T follicular helper cell (primary cell): ENCODE measurements around the gene KEAP1.
A peak's percentile ranks its signal among the peaks of the same experiment; 100 is the strongest.

ENCODE experiments used
- DNase-seq: peaks from one replicate; pipeline ENCODE4 v3.0.0-alpha.2; 2020; ENCODE audit warnings: low read depth

KEAP1 gene

DNA sequence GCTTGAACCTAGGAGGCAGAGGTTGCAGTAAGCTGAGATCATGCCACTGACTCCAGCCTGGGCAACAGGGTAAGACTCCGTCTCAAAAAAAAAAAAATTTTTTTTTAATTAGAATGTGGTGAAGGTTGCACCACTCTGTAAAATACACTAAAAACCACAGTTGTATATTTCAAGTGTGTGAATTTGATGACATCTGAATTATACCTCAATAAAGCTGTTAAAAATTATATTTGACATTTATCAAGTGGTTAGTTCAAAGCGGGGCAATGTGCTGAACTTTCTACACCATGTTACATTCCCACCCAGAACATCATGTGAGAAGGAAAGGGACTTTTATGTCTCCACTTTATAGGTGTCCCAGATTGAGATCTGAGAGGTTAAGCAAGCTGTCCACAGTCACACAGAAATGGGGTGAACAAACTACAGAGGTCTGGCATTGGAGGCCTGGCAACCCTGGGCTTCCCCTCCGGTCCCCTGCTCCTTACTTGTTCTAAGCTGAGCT is 20.0 kb upstream of the KEAP1 start:
- DNase-seq = no peak

DNA sequence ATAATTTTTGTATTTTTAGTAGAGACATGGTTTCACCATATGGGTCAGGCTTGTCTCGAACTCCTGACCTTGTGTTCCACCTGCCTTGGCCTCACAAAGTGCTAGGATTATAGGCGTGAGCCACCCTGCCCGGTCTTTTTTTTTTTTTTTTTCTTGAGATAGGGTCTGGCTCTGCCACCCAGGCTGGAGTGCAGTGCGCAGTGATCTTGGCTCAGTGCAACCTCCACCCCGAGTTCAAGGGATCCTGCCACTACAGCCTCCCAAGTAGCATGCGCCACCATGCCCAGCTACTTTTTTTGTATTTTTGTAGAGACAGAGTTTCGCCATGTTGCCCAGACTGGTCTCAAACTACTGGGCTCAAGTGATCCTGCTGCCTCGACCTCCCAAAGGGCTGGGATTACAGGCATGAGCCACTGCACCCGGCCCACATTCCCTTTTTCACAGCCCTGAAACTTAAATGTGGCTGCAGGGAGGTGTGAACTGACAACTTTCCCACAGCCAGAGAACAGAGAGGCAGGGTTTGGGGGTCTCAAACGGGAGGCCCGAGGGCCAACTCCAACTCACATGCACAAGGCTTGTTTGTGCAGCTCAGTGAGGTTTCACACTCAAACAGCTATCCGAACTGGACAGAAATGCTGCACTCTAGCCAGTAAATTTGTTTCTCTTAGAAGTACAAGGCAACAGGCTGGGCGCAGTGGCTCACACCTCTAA is 18.5 kb upstream of the KEAP1 start:
- DNase-seq = no peak

DNA sequence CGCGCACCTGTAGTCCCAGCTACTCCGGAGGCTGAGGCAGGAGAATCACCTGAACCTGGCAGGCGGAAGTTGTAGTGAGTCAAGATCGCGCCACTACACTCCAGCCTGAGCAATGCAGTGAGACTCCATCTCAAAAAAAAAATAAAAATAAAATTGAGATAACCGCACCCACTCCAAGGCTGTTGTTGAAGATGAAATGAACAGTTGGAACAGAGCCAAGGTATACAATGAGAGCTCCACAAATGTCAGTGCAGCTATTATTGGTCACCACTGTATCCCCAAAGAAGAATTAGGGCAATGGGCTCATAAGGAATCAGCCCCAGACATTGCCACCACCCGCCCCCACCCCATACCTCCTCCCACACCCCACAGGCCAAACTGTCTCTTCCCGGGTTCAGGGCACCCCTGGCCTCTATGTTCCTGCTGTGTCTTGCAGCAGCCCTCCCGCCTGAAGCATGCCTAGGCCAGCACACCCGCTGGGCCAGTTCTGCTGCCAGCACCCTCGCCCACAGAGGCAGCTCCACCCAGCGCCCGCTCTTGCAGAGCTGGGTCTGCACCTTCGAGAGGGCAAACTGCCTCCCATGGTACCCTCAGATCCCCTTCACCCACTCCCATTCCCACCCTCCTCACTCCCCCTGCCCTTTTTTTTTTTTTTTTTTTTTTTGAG is 17.6 kb upstream of the KEAP1 start:
- DNase-seq = no peak

DNA sequence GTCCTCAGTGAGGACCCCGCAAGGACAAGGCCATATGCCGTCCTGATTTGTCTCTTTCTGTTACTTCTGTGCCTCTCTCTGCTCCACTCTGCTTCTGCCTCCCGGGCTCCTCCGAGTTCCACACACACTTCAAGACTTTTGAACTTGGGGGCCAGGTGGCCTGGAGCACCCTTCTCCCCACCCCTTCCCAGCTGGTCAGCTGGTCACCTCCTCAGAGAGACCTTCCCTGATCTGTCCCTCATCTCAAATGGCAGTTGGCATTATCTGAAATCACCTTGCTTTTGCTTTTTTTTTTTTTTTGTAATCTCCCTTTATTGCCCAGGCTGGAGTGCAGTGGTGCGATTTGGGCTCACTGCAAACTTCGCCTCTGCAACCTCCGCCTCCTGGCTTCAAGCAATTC is 16.3 kb upstream of the KEAP1 start:
- no peak for DNase-seq

DNA sequence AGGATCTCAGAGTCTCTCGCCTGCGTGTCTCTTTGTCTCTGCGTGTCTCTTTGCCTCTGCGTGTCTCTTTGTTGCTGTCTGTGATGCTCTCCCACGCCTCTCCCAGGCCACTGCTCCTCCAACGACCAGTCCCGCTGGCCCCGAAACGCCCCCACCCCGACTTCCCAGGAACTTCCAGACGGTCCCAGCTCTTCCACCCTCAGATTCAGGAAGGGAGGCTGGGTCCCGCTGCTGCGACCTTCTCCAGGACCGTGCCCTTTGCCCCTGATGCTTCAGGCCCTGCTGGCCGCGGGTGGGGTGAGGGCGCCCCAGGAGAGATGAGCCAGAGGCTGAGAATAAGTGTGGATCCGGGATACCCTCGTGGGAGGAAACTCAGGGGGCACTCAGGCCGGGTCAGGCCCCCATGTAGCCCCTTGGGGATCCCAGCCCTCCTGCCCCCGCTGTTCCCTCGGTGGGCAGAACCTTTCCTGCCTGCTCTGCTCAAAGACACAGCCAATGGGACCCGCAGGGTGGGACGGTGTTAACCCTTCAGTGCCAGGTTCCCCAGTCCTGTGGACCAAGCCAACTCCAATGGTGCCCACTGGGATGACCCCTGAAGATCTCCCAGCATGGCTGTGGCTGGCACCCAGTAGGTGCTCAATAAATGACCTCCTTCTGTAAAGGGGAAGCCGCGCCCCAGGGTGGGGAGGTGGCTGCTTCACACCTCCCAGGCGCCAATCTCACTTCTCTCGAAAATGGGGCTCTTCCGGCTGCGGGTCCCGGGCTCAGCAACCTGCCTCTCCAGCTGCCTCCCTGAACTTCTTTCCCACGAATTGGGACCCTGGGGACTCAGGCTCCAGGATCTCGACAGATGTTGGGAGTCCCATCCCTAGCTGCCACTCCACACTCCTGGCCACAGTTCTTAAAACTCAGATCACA is 15.5 kb upstream of the KEAP1 start:
- no peak for DNase-seq

DNA sequence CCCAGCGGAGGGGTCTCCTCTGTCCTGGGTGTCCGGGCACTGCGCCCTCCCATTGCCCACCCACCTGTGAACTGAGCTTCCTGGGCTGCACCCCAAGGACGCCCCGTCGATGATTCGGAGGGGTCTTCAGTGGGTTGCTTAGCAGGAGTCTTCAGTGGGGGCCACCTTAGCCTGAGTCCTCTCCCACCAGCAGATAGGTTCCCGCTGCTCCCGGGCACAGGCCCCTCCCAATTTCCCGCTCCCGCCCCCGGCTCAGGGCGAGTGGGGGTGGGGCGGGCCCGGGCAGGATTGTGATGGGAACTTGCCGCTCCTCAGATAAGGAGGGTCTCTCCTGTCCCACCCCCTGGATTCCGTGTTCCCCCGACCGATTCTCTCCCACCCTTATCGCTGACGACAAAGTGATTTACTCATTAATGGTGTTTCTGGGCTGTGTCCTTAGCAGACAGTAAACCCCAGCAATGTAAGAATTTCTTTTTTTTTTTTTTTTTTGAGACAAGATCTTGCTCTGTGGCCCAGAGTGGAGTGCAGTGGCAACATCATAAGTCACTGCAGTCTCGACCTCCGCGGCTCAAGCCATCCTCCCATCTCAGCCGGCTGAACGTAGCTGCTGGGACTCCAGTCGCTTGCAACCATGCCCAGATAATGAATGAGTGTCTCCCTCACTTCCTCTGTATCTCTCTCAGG is 14.7 kb upstream of the KEAP1 start:
- DNase-seq = no peak

DNA sequence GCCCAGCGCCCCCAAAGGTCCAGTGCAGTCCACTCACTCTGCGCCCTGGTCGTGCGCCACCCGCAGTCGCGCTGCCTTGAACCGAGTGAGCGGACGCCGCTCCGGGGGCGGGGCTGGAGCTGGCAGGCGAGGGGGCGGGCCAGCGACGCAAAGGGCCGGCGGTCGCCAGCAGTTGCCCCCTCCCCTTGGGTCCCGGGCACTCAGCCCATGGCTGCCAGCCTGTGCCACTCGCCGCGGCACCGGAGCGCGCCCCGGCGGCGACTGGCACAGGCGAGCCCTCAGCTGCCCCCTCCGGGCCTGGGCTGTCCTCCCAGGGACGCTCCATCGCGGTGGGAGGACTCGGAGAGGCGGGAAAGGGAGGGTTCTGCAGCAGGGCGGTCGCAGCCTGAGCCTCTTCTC is 14.2 kb upstream of the KEAP1 start, which contains the start of gene S1PR5:
TSS of gene S1PR5 (minus strand) at position 87 of the 399 bp plus-strand sequence. CDS start 2,436 bp downstream, outside the sequence.
- no peak for DNase-seq

DNA sequence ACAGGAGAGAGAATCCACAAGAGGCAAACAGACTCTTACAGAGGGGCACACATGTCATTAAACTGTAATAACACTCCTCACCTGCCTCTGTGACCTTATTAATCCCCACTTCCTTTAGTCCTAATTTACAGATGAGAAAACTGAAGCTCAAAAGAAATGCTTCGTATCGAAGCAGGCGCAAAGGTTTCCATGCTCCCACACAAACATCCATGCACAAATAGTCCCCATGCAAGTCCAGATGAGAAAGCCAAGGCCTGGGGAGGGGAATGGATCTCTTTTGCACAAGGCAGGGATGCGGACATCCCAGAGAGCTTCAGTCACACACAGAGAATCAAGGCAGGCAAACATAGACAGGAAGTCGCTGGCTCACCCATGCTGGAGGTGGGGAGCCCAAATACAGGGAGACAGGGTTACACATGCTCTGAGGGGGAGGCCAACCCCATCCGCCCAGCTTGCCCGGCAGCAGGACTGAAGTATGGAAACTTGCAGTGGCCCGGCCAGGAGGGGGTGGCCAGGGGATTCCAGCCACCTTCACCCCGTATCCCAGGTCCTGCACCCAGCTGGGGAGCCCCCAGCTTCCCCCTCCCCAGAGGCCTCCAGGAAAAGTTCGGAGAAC is 13.6 kb upstream of the KEAP1 start:
- no peak for DNase-seq

DNA sequence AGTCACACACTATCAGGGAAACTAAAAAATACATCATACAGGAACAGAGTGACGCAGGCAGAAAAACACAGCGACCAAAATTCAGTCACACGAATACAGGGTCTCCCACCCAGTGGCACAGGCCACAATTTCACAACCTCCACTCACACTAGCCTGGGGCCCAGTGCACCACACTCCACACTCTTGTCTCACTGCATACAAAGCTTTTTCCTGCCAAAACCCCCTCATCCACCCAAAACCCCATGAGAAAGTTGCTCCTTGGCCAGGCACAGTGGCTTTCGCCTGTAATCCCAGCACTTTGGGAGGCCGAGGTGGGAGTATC is 12.9 kb upstream of the KEAP1 start:
- no peak for DNase-seq

DNA sequence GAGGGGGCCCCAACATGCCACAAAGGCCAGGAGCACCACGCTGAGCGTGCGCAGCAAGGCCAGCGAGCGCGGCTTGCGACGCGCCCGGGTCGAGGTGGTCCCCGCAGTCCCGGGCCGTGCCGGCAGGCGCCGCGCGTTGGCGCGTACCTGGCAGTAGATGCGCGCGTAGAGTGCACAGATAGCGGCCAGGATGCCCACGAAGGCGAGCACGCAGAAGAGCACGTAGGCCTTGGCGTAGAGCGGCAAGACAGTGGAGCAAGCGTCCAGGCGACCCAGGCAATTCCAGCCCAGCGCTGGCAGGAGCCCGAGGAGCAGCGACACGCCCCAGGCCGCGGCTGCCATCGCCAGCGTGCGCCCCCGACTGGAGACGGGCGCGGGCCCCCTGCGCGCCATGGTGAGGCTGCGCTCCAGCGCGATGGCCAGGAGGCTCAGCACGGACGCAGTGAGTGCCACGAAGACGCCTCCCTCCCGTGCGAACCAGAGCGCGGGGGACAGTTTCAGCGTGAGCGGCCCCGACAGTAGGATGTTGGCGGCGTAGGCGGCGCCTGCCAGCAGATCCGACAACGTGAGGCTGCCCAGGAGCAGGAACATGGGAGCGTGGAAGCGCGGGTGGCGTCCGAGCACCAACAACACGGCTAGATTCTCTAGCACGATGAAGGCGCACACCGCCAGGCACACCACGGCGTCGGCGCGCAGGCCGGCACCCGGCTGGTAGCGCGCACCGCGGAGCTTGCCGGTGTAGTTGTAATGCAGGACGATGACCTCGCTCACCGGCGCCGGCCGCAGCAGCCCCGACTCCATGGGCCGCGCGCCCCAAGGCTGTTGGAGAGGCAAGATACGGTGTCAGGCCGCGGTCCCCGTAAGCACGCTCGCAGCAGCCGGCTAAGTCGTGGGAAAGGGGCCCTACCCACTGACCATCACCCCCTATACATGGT is 11.3 kb upstream of the KEAP1 start:
- DNase-seq = peak; percentile 22

DNA sequence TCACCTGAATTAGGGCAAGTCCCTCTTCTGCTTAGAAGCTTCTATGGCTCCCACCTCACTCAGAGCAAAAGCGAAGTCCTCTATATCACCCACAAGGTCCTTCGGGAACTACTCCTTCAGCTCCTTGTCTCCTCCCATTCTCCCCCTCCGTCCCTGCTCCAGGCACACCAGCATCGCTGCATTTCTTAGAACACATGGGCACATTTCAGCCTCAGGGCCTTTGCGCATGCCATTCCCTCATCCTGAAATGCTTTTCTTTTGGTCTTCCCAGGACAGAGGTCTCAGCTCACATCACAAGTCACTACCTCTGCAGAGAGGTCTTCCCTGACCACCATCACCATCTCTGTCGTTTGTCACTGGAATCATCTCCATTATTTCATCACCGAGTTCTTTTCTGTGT is 10.1 kb upstream of the KEAP1 start:
- DNase-seq = no peak

DNA sequence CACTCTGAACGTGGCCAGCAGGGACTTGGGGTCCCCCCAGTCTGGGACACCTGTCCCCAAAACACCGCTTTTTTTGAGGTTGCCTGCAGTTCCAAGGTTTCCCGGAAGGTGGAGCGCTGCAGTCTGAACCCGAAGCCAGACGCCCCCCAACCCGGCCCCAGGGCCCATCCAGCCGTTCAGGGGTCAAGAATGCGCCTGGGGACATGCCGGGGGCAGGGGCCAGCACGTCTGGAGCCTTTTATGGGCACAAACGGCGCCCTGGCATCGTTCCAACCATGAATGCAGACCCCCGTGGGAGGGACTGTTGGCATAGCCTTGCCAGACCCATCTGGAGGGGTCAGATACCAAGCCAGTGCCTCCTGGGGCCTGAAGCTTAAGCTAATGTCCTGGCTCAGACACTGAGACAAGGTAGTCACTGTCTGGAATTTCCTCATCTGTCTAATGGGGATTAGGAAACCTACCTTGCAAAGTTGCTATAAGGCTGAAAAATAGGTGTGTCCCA is 7.2 kb upstream of the KEAP1 start:
- DNase-seq = peak; percentile 44

DNA sequence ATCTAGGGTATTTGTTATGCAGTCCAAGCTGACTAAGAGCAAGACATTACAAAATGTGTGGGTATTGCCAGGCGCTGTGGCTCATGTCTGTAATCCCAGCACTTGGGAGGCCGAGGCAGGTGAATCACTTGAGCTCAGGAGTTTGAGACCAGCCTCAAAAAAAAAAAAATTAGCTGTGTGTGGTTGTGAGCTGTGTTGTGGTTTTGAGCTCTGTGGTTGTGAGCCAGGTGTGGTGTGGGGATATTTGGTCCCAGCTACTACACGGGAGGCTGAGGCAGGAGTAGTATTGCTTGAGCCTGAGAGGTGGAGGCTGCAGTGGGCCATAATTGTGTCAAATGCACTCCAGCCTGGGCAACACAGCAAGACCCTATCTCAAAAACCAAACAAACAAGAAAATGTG is 5.6 kb upstream of the KEAP1 start:
- no peak for DNase-seq

DNA sequence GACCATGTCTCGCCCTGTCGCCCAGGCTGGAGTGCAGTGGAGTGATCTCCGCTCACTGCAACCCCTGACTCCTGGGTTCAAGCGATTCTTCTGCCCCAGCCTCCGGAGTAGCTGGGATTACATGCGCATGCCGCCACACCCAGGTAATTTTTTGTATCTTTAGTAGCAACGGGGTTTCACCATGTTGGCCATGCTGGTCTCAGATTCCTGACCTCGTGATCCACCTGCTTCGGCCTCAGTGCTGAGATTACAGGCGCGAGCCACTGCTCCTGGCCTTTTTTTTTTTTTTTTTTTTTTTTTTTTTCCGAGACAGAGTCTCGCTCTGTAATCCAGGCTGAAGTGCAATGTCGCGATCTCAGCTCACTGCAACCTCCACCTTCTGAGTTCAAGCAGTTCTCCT is 4.9 kb upstream of the KEAP1 start:
- DNase-seq = no peak

DNA sequence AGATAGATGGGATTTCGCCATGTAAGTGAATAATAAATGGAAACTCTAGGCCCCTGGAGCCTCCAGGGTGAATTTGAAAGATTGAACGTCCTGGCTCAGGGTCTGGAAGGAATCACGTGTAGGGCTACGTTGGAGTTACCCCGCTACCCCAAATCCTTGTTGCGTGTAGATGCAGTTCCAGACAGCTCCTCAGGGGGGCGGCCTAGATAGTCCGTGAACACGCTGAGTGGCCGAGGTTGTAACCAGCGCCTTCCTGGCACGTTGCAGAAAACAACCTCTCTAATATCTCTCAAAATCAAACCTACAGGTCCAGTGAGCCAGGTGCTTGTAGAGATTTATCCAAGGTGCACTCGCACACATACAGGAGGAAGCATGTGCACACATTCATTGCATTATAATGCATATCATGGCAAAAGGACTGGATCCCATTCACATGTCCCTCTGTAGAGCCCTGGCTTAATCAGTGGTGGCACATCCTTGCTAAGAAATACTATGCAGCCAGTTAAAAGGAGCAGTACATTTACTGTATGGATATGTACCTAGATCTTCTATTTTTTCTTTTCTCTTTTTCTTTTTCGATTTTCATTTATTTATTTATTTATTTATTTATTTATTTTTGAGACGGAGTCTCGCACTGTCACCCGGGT is 2.5 kb upstream of the KEAP1 start:
- peak; percentile 68 for DNase-seq

DNA sequence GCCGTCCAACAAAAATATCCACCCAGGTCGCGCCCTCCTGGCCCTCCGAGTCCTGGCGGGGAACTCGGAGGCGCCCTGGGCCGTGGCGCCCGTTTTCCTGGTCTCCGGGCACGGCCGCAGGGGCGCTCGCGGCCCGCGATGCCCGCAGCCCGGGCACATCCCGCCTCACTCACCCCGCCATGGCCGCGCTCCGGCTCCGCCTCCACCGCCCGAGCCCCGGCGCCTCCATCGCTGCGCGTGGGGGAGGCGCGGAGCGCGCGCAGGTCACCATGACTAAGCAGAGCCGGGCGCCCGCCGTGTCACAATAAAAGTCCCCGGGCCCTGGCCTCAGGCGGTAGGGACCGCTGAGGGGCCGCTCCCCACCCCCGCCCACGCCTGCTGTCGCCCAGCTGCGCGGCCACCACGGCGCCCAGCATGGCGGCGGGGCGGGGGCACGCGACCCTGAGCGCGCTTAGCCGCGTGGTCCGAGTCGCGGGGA is 593 bp downstream of the KEAP1 start:
- peak; percentile 78 for DNase-seq

DNA sequence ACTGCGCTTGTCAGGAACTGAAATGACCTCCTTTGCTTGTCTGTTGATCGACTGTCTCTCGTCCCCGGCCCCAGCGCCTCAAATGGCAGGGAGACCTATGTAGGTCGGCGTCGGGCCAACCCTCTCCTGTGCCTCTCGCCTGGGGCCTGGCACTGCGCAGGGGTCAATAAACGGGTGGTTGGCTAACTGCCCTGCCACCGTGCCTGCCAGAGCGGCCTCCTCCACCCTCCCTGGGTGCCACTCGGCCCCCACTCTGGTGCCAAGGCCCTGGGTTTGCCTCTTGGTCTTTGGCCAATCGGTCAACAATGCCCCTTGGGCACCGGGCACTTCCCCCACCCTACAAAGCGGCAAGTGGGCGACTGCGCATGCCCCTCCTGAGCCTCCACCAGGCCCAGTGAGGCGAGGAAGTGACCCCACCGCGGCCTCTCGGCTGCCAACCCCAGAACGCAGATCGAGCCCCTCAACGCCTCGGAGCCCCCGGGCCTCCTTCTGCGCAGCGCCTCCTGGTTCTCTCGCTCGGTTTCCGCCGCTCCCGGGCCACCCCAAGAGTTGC is 1.1 kb downstream of the KEAP1 start:
- no peak for DNase-seq

DNA sequence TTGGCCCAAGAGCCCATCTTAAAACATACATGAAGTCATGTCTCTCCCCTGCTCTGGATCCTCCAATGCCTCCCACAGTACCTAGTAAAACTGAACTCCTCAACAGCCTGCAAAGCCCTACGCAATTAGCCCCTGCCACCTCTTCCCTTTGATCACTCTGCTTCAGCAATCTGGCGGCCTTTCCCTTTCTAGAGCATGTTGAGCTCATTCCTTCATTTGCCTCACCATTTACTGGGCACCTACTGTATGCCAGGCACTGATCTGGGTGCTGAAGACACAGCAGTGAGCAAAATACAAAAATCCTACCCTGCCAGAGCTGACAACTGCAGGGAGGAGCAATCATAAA is 2.9 kb downstream of the KEAP1 start:
- no peak for DNase-seq

DNA sequence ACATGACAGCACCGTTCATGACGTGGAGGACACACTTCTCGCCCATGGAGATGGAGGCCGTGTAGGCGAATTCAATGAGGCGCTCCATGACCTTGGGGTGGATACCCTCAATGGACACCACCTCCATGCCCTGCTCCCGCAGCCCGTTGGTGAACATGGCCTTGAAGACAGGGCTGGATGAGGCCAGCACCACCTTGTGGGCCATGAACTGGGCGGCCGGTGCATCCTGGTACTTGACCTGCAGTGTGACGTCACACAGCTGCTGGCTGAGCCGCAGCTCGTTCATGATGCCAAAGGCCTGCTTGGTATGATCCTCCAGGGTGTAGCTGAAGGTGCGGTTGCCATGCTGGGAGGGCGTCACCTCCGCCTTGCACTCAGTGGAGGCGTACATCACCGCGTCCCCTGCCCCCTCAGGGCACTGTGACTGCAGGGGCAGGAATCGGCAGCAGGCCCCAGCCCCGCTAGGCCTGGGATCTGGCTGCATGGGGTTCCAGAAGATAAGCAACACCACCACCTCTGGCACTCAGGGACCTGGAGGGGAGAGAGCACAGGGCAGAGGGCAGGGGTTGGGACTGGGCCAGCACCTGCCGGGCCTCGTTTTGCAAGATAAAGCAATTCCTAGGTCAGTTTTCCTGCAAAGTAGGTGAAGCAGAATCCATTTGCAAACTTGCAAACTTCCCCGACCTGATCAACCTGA is 3.5 kb downstream of the KEAP1 start:
- DNase-seq = no peak
